ENCODE data around the gene RAB25. TPM values are rescaled to one million over a fixed set of nuclear protein-coding genes. Genes with fewer than 3 reads are reported as not detected.

The RAB25 gene
- polyA plus RNA-seq, 1 donor (not counting 4 experiments of a cell fraction or from before 2014, with no cell fraction given), result 93.4 TPM

GRCh38 chr1:156073110-156073687 lies 12.2 kb downstream of the RAB25 start:
- Histone ChIP-seq H3K4me3 (ENCODE audit: control insufficient read depth in 2 of 3, extremely low read depth in 1 of 3, insufficient read depth in 2 of 3, low read depth in 1 of 3, low read length in 3 of 3) (no peak overlapping the region), H3K9me3 (ENCODE audit: control insufficient read depth, low read depth, low read length) (no peaks in the 10 kb centered on the region), H3K27ac (ENCODE audit: control insufficient read depth, insufficient read depth, low read length) (no peak overlapping the region), H4K20me1 (ENCODE audit: control insufficient read depth, extremely low read depth, insufficient read depth, low read length) (no peaks in the 10 kb centered on the region), H3K4me2 (ENCODE audit: control insufficient read depth, extremely low read depth, insufficient read depth, low read depth, low read length) (no peak overlapping the region), H3K9me1 (ENCODE audit: control insufficient read depth, extremely low read depth, insufficient read depth, low read length) (no peaks in the 10 kb centered on the region), H3K36me3 (ENCODE audit: control insufficient read depth in 2 of 2, extremely low read depth in 1 of 2, insufficient read depth in 2 of 2, low read length in 2 of 2) (peaks cover 18 to 19% of the 10 kb centered on the region in 2 experiments), H3K4me1 (ENCODE audit: control insufficient read depth, extremely low read depth, insufficient read depth, low read length) (no peaks in the 10 kb centered on the region), H3K9ac (ENCODE audit: control insufficient read depth, extremely low read depth, insufficient read depth, low read length) (no peak overlapping the region), H3K27me3 (ENCODE audit: control insufficient read depth, extremely low read depth, insufficient read depth, low read length) (no peaks in the 10 kb centered on the region), H3K79me2 (ENCODE audit: control insufficient read depth, insufficient read depth, low read length) (no peaks in the 10 kb centered on the region), H2AFZ (ENCODE audit: control insufficient read depth, low read length) (no peak overlapping the region)
- DNase-seq (ENCODE audit: low read depth, low spot score) (no peak), FAIRE-seq (no peak)
- dilution Hi-C loops (cut with MboI; ENCODE audit: extremely low pct_ligation_motif_present, low sequenced_read_pairs), result no loop called here
- TF ChIP-seq CTCF (optimal IDR thresholded peaks at IDR 0.05 in 1 of 3, IDR thresholded peaks at IDR 0.05 in 1 of 3, conservative IDR thresholded peaks at IDR 0.05 in 1 of 3; ENCODE audit: extremely low read depth in 1 of 3, insufficient read depth in 2 of 3, low read length in 3 of 3) (no peak), EZH2 (IDR thresholded peaks at IDR 0.05; ENCODE audit: low read length) (no peak)

DNA sequence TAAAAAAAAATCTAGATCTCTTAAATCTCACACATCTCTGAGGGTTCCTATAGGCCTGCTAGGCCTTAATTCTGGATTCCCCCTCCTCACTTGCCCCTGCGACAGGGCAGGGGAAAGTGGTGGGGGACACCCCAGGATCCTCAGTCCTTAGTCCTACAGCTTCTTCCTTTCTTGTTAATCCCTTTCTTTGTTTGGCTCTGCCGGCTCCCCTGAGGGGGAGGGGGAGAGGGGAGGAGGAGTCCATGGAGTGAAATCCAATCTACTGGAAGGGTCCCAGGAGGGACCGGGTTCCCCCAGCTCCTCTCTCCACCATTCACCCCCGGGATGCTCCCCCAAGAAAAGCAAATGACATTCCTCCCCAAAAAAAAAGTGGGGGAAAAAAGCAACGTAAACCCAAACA lies 12.8 kb downstream of the RAB25 start:
- Histone ChIP-seq H4K20me1 (ENCODE audit: control insufficient read depth, extremely low read depth, insufficient read depth, low read length) (no peaks in the 10 kb centered on the region), H3K79me2 (ENCODE audit: control insufficient read depth, insufficient read depth, low read length) (no peaks in the 10 kb centered on the region), H3K4me3 (ENCODE audit: control insufficient read depth in 2 of 3, extremely low read depth in 1 of 3, insufficient read depth in 2 of 3, low read depth in 1 of 3, low read length in 3 of 3) (no peak overlapping the region), H3K36me3 (ENCODE audit: control insufficient read depth in 2 of 2, extremely low read depth in 1 of 2, insufficient read depth in 2 of 2, low read length in 2 of 2) (peaks cover 17 to 18% of the 10 kb centered on the region in 2 experiments), H3K9ac (ENCODE audit: control insufficient read depth, extremely low read depth, insufficient read depth, low read length) (no peak overlapping the region), H3K4me1 (ENCODE audit: control insufficient read depth, extremely low read depth, insufficient read depth, low read length) (no peaks in the 10 kb centered on the region), H3K27ac (ENCODE audit: control insufficient read depth, insufficient read depth, low read length) (no peak overlapping the region), H3K27me3 (ENCODE audit: control insufficient read depth, extremely low read depth, insufficient read depth, low read length) (no peaks in the 10 kb centered on the region), H3K4me2 (ENCODE audit: control insufficient read depth, extremely low read depth, insufficient read depth, low read depth, low read length) (no peak overlapping the region), H3K9me3 (ENCODE audit: control insufficient read depth, low read depth, low read length) (no peaks in the 10 kb centered on the region), H2AFZ (ENCODE audit: control insufficient read depth, low read length) (no peak overlapping the region), H3K9me1 (ENCODE audit: control insufficient read depth, extremely low read depth, insufficient read depth, low read length) (no peaks in the 10 kb centered on the region)
- TF ChIP-seq EZH2 (IDR thresholded peaks at IDR 0.05; ENCODE audit: low read length), result no peak
- TF ChIP-seq CTCF (optimal IDR thresholded peaks at IDR 0.05 in 1 of 3, IDR thresholded peaks at IDR 0.05 in 1 of 3, conservative IDR thresholded peaks at IDR 0.05 in 1 of 3; ENCODE audit: extremely low read depth in 1 of 3, insufficient read depth in 2 of 3, low read length in 3 of 3), result no peak
- DNase-seq (ENCODE audit: low read depth, low spot score), result no peak
- no peak for FAIRE-seq
- dilution Hi-C loops (cut with MboI; ENCODE audit: extremely low pct_ligation_motif_present, low sequenced_read_pairs), result no loop called here

Measured in keratinocyte (primary cell).